MM.1S (cell line): ENCODE data around the gene DNLZ.

ENCODE experiments used
- EZH2 ChIP-seq: fragments of 300-600 bp; sonication (generic); optimal IDR thresholded peaks from 2 replicates; pipeline ENCODE3; 2017; ENCODE audit warnings: low read depth, mild to moderate bottlenecking, antibody characterized with exemption, low read length, mixed read lengths
- EZH2phosphoT487 ChIP-seq: fragments of 300-600 bp; sonication (generic); IDR thresholded peaks from 2 replicates; pipeline ENCODE4 v1.6.1; 2018; ENCODE audit warnings: antibody characterized with exemption, low read length
- TF ChIP-seq, protein P1 (sequence below): fragments of 300-600 bp; sonication (generic); IDR thresholded peaks from 2 replicates; pipeline ENCODE4 v1.5.1; 2016; ENCODE audit warnings: antibody characterized with exemption, low read length, mixed read lengths

GRCh38 chr9:136316271-136316751, 47.2 kb downstream of the DNLZ start:
- TF ChIP-seq, protein P1, sequence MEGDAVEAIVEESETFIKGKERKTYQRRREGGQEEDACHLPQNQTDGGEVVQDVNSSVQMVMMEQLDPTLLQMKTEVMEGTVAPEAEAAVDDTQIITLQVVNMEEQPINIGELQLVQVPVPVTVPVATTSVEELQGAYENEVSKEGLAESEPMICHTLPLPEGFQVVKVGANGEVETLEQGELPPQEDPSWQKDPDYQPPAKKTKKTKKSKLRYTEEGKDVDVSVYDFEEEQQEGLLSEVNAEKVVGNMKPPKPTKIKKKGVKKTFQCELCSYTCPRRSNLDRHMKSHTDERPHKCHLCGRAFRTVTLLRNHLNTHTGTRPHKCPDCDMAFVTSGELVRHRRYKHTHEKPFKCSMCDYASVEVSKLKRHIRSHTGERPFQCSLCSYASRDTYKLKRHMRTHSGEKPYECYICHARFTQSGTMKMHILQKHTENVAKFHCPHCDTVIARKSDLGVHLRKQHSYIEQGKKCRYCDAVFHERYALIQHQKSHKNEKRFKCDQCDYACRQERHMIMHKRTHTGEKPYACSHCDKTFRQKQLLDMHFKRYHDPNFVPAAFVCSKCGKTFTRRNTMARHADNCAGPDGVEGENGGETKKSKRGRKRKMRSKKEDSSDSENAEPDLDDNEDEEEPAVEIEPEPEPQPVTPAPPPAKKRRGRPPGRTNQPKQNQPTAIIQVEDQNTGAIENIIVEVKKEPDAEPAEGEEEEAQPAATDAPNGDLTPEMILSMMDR = no peak
- TF ChIP-seq EZH2 (no peak), EZH2phosphoT487 (no peak)
